Large intestine (tissue), 3 donors: Measurements from ENCODE around the gene ZNF827. TPM values are rescaled to one million over a fixed set of nuclear protein-coding genes. Genes with fewer than 3 reads are reported as not detected.

Experiments used
- DNase-seq, 2 donors: peaks; one replicate each; pipeline versions ENCODE4 v3.0.0 to v3.0.0-alpha.2; 2013
- H3K27ac ChIP-seq: one replicate; pipeline ENCODE4 v1.5.1; 2013; ENCODE audit warnings: low read length
- H3K27me3 ChIP-seq: 2 replicates; pipeline ENCODE4 v1.6.1; 2013; ENCODE audit warnings: low read length; ENCODE audit not compliant: control insufficient read depth, insufficient read depth
- H3K36me3 ChIP-seq: 2 replicates; pipeline ENCODE4 v1.6.1; 2013; ENCODE audit warnings: low read length; ENCODE audit not compliant: control insufficient read depth, insufficient read depth
- H3K4me1 ChIP-seq: one replicate; pipeline ENCODE4 v1.6.1; 2013; ENCODE audit warnings: low read length; ENCODE audit not compliant: control insufficient read depth, insufficient read depth
- H3K4me3 ChIP-seq: one replicate; pipeline ENCODE4 v1.5.1; 2013; ENCODE audit warnings: low read length
- H3K9me3 ChIP-seq: one replicate; pipeline ENCODE4 v1.6.1; 2013; ENCODE audit warnings: mild to moderate bottlenecking, low read depth, low read length, moderate library complexity; ENCODE audit not compliant: control insufficient read depth
- WGBS: methylation state at CpG from one replicate; pipeline ENCODE4 v1.1.5; 2013; ENCODE audit warnings: low lambda C conversion rate; ENCODE audit not compliant: insufficient coverage; 5-methylcytosine and 5-hydroxymethylcytosine counted together
- polyA plus RNA-seq: library from polyadenylated mRNA; unstranded; fragments of 120-200 nt; gene quantifications from one replicate; pipeline ENCODE4 v1.2.1, GENCODE V29; 2013

ZNF827 gene
- polyA plus RNA-seq, 1 donor = 34.2 TPM

DNA sequence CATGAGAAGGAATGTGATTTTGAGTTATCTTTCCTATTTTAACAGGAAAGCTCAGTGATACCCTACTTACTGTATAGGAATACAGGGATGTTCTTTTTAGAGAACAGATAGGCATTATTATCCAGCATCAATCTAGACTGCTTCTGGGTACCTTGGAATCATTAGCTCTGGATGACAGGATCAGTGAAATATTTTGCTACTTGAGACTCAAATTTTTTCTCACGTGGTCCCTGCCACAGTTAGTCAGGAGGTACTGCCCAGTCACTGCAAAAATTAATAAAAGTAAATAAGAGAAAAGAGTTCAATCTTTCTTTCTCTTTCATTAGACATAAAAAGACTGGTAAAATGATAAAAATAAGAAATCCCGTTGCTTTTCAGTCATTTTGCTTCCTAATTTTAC lies 5.5 kb downstream of the ZNF827 start:
- H3K36me3 ChIP-seq = no peaks in the 10 kb centered on the region
- H3K27me3 ChIP-seq = no peaks in the 10 kb centered on the region
- H3K4me1 ChIP-seq = peaks cover 19% of the 10 kb centered on the region
- no peak for DNase-seq
- no peak overlapping the region for H3K4me3 ChIP-seq
- 83% methylated on average over 1 of the region's 2 CpGs for WGBS
- H3K9me3 ChIP-seq = no peaks in the 10 kb centered on the region
- no peak overlapping the region for H3K27ac ChIP-seq

DNA sequence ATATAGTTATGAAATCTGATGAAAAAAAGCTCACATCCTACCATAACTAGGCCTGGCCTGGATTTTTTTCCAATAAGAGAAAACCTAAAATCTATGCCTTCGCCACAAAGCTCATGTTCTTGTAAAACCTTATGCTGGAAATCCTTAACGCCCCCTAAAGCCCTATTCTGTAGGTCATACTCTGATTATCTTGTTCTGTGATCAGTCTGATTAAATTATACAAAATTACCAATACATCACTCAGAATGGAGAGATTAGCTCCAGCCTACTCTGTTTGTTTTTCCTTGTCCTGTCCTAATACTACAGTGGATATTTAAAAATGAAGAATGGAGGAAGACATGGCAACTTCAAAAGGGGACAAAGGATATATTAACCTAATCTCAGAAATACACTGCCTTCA lies 7.2 kb downstream of the ZNF827 start:
- Histone ChIP-seq H3K36me3 (no peaks in the 10 kb centered on the region), H3K4me1 (peaks cover 19% of the 10 kb centered on the region), H3K4me3 (no peak overlapping the region), H3K9me3 (no peaks in the 10 kb centered on the region), H3K27me3 (no peaks in the 10 kb centered on the region), H3K27ac (no peak overlapping the region)
- no peak for DNase-seq
- 100% methylated on average over 1 of the region's 2 CpGs for WGBS

DNA sequence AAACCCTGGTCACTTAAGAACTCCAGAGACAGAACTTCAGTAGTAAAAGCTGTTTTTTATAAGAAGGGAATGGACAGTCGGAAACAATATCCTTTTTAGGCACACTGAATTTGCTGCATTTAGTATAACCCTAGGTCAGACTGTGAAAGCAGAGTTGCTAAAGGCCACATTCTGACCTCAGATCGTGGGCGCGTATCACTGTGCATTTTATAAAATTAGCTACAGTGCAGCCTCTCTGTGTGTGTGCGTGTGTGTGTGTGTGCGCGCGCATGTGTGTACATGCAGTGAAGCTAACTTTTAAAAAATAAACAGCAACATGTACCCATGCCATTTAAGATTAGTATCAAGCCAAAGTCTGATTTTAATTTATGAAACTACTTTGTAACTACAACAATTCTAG lies 8.0 kb downstream of the ZNF827 start:
- H3K27me3 ChIP-seq = no peaks in the 10 kb centered on the region
- H3K27ac ChIP-seq = no peak overlapping the region
- H3K4me3 ChIP-seq = no peak overlapping the region
- H3K4me1 ChIP-seq = peaks cover 19% of the 10 kb centered on the region
- DNase-seq = no peak
- no peaks in the 10 kb centered on the region for H3K36me3 ChIP-seq
- H3K9me3 ChIP-seq = no peaks in the 10 kb centered on the region
- WGBS = 100% methylated on average over 1 of the region's 8 CpGs

DNA sequence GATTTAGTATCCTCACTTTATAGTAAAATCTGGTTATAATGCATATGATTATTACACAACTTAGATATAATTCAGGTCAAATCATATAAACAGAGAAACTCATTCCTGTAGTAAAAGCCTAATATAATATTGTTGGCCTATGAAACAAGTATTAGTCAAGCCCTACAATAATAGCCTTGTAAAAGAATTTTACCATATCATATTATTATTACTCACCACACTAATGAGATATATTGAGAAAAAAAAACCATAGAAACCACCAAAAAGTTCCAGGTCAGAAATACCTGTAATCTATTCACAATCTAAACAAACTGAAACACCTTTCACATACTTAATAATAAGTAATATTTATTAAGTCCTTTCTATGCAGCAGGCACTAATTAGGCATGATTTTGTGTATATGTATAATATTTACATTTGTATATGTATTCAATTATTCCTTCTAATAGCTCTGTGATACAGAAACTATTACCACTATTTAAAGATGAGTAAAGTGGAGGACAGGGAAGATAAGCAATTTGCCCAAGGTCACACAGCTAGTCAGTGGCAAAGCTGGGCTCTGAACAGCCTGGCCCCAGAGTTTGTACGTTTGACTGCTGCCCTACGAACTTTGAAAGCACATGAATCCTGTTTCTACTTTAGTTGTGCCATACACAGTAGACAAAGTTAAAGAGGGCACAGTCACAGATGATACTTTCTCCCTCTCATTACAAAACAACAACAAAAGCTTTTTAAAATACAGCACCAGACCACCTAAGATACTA lies 9.0 kb downstream of the ZNF827 start:
- Histone ChIP-seq H3K36me3 (no peaks in the 10 kb centered on the region), H3K27me3 (no peaks in the 10 kb centered on the region), H3K27ac (no peak overlapping the region), H3K4me3 (no peak overlapping the region), H3K9me3 (no peaks in the 10 kb centered on the region), H3K4me1 (peaks cover 10% of the 10 kb centered on the region)
- no peak for DNase-seq
- no CpG with 5 or more reads among the region's 2 CpGs for WGBS

DNA sequence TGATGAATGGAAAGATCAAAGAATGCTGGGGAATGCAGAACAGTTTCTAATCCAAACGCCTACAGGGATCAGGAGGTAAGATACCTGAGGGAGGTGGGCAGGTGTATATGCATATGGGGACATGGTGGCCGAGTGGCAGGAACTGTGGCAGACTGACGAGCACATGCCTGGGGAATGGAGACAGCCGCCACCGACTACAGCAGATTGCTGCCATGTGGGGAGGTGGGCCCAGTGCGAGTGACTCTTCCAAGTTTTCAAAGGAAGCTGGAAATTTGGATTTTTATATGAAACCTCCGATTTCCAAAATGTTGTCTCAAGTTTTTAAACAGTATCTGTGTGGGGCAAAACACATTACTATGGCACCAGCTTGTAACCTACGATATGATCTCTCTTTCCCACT lies 9.9 kb downstream of the ZNF827 start:
- Histone ChIP-seq H3K9me3 (no peaks in the 10 kb centered on the region), H3K4me3 (no peak overlapping the region), H3K4me1 (peaks cover 6% of the 10 kb centered on the region), H3K27ac (no peak overlapping the region), H3K27me3 (no peaks in the 10 kb centered on the region), H3K36me3 (no peaks in the 10 kb centered on the region)
- DNase-seq = no peak
- WGBS = 76% methylated on average over 3 of the region's 8 CpGs

DNA sequence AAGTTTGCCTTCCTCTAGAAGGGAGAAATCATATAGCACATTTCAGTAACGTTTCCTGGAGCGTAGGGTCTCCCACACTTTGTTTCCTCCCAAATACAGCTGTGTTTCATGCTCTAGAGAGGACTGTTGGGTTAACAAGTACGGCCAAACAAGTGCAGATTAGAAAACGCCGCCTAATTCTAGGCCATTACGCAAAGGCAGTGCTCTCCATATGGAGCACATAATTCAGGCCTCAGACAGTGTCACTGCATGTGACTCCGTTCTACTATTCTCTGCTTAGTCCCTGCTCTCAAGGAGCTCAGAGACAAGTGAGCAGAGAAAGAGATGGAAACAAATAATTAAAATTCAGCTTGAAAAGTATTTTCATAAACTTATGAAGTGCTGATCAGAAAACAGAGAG lies 11.6 kb downstream of the ZNF827 start:
- no peak for DNase-seq
- Histone ChIP-seq H3K4me1 (peaks cover 6% of the 10 kb centered on the region), H3K27ac (no peak overlapping the region), H3K36me3 (no peaks in the 10 kb centered on the region), H3K4me3 (no peak overlapping the region), H3K27me3 (no peaks in the 10 kb centered on the region), H3K9me3 (no peaks in the 10 kb centered on the region)
- 100% methylated on average over 3 of the region's 7 CpGs for WGBS

DNA sequence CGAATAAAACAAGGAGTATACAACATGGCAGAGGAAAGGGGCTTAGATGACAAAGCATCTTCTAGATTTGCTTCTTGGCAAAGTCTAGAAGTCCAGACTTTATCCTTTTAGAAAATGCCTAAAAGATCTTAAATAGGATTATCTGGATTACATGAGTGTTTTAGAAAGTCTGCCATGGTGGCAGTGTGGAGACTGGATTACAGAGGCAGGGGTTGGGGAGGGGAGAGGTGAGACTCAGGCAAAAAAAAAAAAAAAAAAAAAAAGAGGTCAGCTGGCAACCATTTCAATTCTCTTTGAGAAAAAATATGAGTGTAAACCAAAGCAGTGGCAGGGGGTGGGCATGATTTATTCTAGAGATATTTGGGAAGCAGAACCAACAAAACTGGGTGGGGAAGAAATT lies 17.4 kb downstream of the ZNF827 start:
- no peaks in the 10 kb centered on the region for H3K27me3 ChIP-seq
- H3K4me1 ChIP-seq = no peaks in the 10 kb centered on the region
- H3K9me3 ChIP-seq = no peaks in the 10 kb centered on the region
- peaks cover 5% of the 10 kb centered on the region for H3K36me3 ChIP-seq
- DNase-seq = no peak
- H3K4me3 ChIP-seq = no peak overlapping the region
- WGBS = 100% methylated on average over 1 of the region's 1 CpG
- H3K27ac ChIP-seq = no peak overlapping the region

DNA sequence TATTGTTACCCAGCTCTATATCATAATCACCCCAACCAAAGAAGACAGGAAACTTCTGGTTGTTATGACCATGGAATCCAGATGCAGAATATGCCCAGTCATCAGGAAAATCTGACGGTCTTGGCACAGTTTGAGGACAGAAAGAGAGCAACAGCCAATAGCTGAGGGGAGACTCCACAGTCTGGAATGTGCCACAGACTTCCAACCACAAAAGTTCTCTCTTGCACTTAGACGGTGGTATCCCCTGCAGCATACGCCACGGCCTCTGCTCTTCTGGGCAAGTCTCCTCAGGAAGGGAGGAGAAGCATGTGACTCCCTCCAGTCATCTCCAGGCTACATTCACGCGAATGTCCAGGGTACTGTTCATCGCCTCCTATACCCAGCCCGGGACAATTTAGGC lies 18.4 kb downstream of the ZNF827 start:
- no peak overlapping the region for H3K4me3 ChIP-seq
- H3K27ac ChIP-seq = no peak overlapping the region
- no peaks in the 10 kb centered on the region for H3K27me3 ChIP-seq
- no peaks in the 10 kb centered on the region for H3K9me3 ChIP-seq
- H3K4me1 ChIP-seq = no peaks in the 10 kb centered on the region
- no peak for DNase-seq
- 100% methylated on average over 2 of the region's 8 CpGs for WGBS
- peaks cover 5% of the 10 kb centered on the region for H3K36me3 ChIP-seq

DNA sequence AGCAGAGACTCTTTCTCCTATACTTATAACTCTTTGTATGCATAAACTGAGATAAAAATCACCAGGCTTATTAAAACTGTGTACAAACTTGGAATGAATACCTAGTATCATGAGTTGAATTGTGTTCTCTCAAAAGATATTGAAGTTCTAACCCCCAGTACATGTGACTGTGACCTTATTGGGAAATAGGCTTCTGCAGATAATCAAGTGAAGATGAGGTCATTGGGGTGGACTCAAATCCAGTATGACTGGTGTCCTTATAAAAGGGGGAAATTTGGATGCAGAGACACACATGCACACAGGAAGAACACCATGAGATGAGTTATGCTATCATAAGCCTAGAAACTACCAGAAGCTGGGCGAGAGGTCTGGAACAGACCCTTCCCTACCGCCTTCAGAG lies 26.2 kb downstream of the ZNF827 start:
- H3K4me3 ChIP-seq = no peak overlapping the region
- H3K9me3 ChIP-seq = no peaks in the 10 kb centered on the region
- peak; percentile 16 to 54 for DNase-seq
- no peaks in the 10 kb centered on the region for H3K27me3 ChIP-seq
- H3K36me3 ChIP-seq = no peaks in the 10 kb centered on the region
- no peak overlapping the region for H3K27ac ChIP-seq
- peaks cover 5% of the 10 kb centered on the region for H3K4me1 ChIP-seq
- no CpG with 5 or more reads among the region's 2 CpGs for WGBS

DNA sequence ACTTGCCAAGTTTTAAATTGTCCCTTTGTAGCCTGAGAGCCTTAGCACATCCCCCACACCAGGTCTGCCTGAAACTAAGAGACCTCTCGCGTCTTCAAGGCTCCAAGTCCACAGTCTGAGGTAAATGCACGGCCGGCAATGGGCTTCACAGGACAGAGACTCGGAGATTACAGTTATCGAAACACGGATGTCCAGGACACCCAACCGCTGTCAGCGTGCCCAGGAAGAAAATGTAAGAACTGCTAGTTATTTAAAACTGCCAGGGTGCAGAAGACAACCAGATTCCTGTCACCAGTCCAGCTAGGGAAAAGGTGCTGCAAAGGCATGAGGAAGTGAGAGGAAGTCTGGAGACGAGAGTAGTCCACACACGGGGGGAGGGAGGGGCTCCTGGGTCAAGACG lies 28.9 kb downstream of the ZNF827 start:
- no CpG with 5 or more reads among the region's 12 CpGs for WGBS
- no peak for DNase-seq
- peaks cover 5% of the 10 kb centered on the region for H3K4me1 ChIP-seq
- no peaks in the 10 kb centered on the region for H3K36me3 ChIP-seq
- no peak overlapping the region for H3K27ac ChIP-seq
- H3K4me3 ChIP-seq = no peak overlapping the region
- no peaks in the 10 kb centered on the region for H3K27me3 ChIP-seq
- no peaks in the 10 kb centered on the region for H3K9me3 ChIP-seq

DNA sequence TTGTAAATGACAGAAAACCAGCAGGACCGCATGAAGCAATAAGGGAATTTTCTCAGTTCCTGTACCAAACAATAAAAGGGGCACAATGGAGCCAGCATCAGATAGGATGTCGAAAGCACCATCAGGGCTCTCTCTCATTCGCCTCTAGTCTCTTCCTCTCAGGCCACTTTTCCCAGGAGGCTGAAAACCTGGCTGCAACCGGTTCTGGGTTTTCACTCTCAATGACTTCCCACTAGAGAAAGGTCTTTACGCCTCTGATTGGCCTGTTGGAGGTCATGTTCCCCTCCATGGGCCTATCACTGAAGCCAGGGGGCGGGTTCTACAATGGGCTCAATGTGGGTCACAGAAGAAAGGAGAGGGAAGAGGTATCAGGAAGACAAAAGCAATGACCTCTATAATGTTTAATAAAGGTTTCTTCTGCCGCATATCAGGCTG lies 29.3 kb downstream of the ZNF827 start:
- H3K4me3 ChIP-seq = no peak overlapping the region
- WGBS = no CpG with 5 or more reads among the region's 7 CpGs
- no peak for DNase-seq
- peaks cover 2% of the 10 kb centered on the region for H3K4me1 ChIP-seq
- no peaks in the 10 kb centered on the region for H3K36me3 ChIP-seq
- H3K27ac ChIP-seq = no peak overlapping the region
- no peaks in the 10 kb centered on the region for H3K27me3 ChIP-seq
- no peaks in the 10 kb centered on the region for H3K9me3 ChIP-seq
